OCI-LY1 (cell line): ENCODE measurements around the gene FAM72B.
"Not testable (repeated sequence)": the region's sequence is repeated elsewhere in the genome, so short reads cannot be mapped to it uniquely, and the experiment has no call there.

Experiments
- H2AFZ ChIP-seq: fragments of 200-600 bp; sonication (generic), shearing (Covaris generic); 2 replicates; pipeline ENCODE4 v1.6.0; 2014; ENCODE audit warnings: antibody characterized with exemption, mild to moderate bottlenecking, low read length
- H3F3A ChIP-seq: fragments of 200-600 bp; sonication (generic), shearing (Covaris generic); 2 replicates; pipeline ENCODE4 v1.6.0; 2014; ENCODE audit warnings: mild to moderate bottlenecking, antibody characterized with exemption, low read length, moderate library complexity; ENCODE audit not compliant: insufficient read depth
- H3K27ac ChIP-seq: fragments of 200-600 bp; sonication (generic); 2 replicates; pipeline ENCODE4 v1.5.1; 2014; ENCODE audit warnings: low read length, mixed run types, mild to moderate bottlenecking, low read depth; ENCODE audit not compliant: poor library complexity, severe bottlenecking
- H3K27me3 ChIP-seq: fragments of 200-600 bp; sonication (generic); 2 replicates; pipeline ENCODE4 v1.6.0; 2014; ENCODE audit warnings: antibody characterized with exemption, mild to moderate bottlenecking, low read length, moderate library complexity; ENCODE audit not compliant: insufficient read depth
- H3K36me3 ChIP-seq: fragments of 200-600 bp; sonication (generic); 2 replicates; pipeline ENCODE4 v1.6.1; 2014; ENCODE audit warnings: mild to moderate bottlenecking, antibody characterized with exemption, low read length, moderate library complexity, mixed read lengths; ENCODE audit not compliant: insufficient read depth
- H3K4me1 ChIP-seq: fragments of 200-600 bp; sonication (generic); 2 replicates; pipeline ENCODE4 v1.5.1; 2014; ENCODE audit warnings: mild to moderate bottlenecking, low read length, moderate library complexity; ENCODE audit not compliant: insufficient read depth, severe bottlenecking
- H3K4me2 ChIP-seq: fragments of 200-600 bp; sonication (generic), shearing (Covaris generic); 2 replicates; pipeline ENCODE4 v1.6.1; 2014; ENCODE audit warnings: low read length
- H3K4me3 ChIP-seq: fragments of 200-600 bp; sonication (generic); 2 replicates; pipeline ENCODE4 v1.5.1; 2014; ENCODE audit warnings: low read length, low read depth, mild to moderate bottlenecking, mixed read lengths; ENCODE audit not compliant: poor library complexity, severe bottlenecking
- H3K79me2 ChIP-seq: fragments of 200-600 bp; shearing (Covaris generic); 2 replicates; pipeline ENCODE4 v1.6.1; 2016; ENCODE audit warnings: mixed run types, low read length, mixed read lengths; ENCODE audit not compliant: insufficient read depth
- H3K9ac ChIP-seq: fragments of 200-600 bp; sonication (generic), shearing (Covaris generic); 2 replicates; pipeline ENCODE4 v1.6.1; 2014; ENCODE audit warnings: mild to moderate bottlenecking, low read length, mixed read lengths
- H3K9me2 ChIP-seq: fragments of 200-600 bp; sonication (generic), shearing (Covaris generic); 2 replicates; pipeline ENCODE4 v1.6.1; 2014; ENCODE audit warnings: low read depth, mild to moderate bottlenecking, low read length, mixed read lengths
- H3K9me3 ChIP-seq: fragments of 200-600 bp; shearing (Covaris generic); 2 replicates; pipeline ENCODE4 v1.6.1; 2014; ENCODE audit warnings: low read length, mixed read lengths
- H4K20me1 ChIP-seq: fragments of 200-600 bp; sonication (generic), shearing (Covaris generic); 2 replicates; pipeline ENCODE4 v1.6.0; 2016; ENCODE audit warnings: mild to moderate bottlenecking, low read length; ENCODE audit not compliant: insufficient read depth

The FAM72B gene

GRCh38 chr1:121187914-121188313, 3.8 kb upstream of the FAM72B start:
- not testable (repeated sequence) for H2AFZ ChIP-seq, H3K36me3 ChIP-seq, H3K4me1 ChIP-seq, H3K27me3 ChIP-seq, H3K27ac ChIP-seq, H3K79me2 ChIP-seq, H3K9me3 ChIP-seq, H4K20me1 ChIP-seq, H3K9ac ChIP-seq, H3F3A ChIP-seq, H3K9me2 ChIP-seq
- peak overlapping the region; percentile 36; the same call in 1 of the 2 replicates for H3K4me2 ChIP-seq
- H3K4me3 ChIP-seq, result peak overlapping the region; percentile 29

DNA sequence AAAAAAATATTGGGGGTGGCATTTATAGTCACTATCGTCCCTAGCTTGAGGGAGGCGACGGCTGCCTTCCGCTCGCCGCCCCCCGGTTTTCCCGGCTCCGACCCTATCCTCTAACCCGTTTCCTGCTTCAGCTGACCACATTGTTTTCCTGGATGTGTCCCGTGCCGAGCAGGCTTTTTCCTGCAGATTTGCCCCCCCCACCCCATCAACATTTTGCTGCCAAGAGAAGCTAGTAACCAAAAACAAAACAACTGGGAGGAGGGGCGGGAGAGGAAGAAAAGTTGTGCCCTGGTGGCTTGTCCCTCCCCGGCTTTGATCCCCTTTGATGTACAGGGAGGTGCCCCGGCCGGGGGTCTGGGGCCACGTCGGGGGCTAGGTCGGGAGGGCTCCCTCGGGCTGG, 2.1 kb upstream of the FAM72B start:
- not testable (repeated sequence) for H3K27me3 ChIP-seq, H3K4me3 ChIP-seq, H3K4me2 ChIP-seq, H3F3A ChIP-seq, H3K27ac ChIP-seq, H3K36me3 ChIP-seq, H3K9ac ChIP-seq, H2AFZ ChIP-seq, H3K4me1 ChIP-seq, H4K20me1 ChIP-seq, H3K79me2 ChIP-seq, H3K9me2 ChIP-seq, H3K9me3 ChIP-seq

- not testable (repeated sequence) for H3K9me2 ChIP-seq, H3K27me3 ChIP-seq, H3K4me1 ChIP-seq, H2AFZ ChIP-seq, H3K79me2 ChIP-seq, H3K4me2 ChIP-seq, H3K27ac ChIP-seq, H3F3A ChIP-seq, H4K20me1 ChIP-seq, H3K9ac ChIP-seq, H3K9me3 ChIP-seq, H3K36me3 ChIP-seq
- peak overlapping the region; percentile 50 for H3K4me3 ChIP-seq
Measured at GRCh38 chr1:121185140-121185708, 1.1 kb upstream of the FAM72B start.

DNA sequence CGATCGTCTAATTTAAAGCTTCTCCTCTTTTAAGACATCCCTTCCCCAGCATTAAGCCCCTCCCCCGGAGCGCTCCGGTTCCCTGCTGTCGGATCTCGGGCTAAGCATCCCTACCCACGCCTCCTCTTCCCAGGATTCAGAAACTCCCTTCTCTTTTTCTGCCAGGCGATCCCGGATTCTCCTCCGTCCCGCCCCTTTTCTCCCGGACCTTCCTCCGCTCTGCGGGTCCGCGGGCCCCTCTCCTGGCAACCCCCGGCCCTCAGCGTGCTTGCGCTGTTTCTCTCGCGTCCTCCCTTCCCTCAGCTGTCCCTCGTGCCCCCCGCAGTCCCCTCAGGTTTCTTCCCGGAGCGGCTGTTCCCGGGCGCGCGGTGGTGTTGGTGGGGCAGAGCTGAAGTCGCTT, 273 bp downstream of the FAM72B start:
- peak overlapping the region; percentile 68 for H3K4me3 ChIP-seq
- H3K9ac ChIP-seq, result peak overlapping the region; percentile 67; the same call in 1 of the 2 replicates
- not testable (repeated sequence) for H3K27me3 ChIP-seq, H3K9me2 ChIP-seq, H3K36me3 ChIP-seq, H3F3A ChIP-seq, H4K20me1 ChIP-seq, H2AFZ ChIP-seq, H3K79me2 ChIP-seq, H3K4me1 ChIP-seq, H3K9me3 ChIP-seq
- H3K4me2 ChIP-seq, result peak overlapping the region; percentile 57; the same call in 1 of the 2 replicates
- H3K27ac ChIP-seq, result peak overlapping the region; percentile 46

DNA sequence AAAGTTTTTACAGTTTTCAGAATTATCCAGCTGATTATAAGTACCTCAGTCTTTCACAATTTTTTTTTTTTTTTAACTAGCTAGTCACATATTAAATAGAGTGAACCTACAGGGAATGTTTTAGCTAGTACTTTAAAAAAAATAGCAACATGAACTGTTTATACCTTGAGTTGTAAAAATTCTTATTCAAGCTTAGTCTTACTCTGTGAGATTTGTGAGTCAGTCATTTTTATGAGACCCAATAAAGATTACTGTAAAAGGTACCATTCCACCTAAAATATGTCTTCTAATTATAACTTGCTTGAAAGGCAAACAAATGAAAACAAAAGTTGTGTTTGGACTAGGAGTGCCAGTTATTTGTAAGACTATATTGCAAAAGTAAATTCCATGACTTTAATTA, 5.9 kb downstream of the FAM72B start:
- H3K4me1 ChIP-seq, H3K27ac ChIP-seq, H3K79me2 ChIP-seq, H3K4me3 ChIP-seq, H2AFZ ChIP-seq, H3K36me3 ChIP-seq, H4K20me1 ChIP-seq, H3K9ac ChIP-seq, H3K4me2 ChIP-seq, H3K9me3 ChIP-seq, H3F3A ChIP-seq, H3K9me2 ChIP-seq, H3K27me3 ChIP-seq: not testable (repeated sequence)

GRCh38 chr1:121176649-121177048, 7.5 kb downstream of the FAM72B start:
- not testable (repeated sequence) for H3K27ac ChIP-seq, H4K20me1 ChIP-seq, H3K4me2 ChIP-seq, H3K4me3 ChIP-seq, H3K79me2 ChIP-seq, H2AFZ ChIP-seq, H3K9me3 ChIP-seq, H3K4me1 ChIP-seq, H3F3A ChIP-seq, H3K9me2 ChIP-seq, H3K27me3 ChIP-seq, H3K9ac ChIP-seq, H3K36me3 ChIP-seq

DNA sequence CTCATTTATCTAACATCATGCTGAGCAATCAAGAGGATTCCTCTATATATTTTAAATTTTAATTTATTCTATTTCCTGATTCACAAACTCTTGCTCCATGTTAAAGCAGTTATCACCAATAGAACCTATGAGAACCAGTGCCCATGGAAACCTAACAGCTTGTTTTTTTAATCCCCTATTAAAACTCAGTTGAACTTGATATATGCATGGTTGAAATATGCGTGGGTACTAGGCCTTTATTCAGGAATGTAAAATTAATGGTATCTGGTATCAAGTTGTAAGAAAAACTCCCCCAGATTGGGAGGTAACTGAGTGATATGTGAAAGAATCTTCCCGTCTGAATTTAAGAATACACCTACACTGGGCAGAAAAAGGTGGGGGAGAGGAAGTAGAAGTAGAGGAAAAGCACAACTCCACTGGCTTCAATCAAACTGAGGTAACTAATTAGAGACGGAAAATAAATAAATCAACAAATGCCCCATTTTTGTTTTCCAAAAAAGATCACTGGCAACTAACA, 15.9 kb downstream of the FAM72B start:
- H3K4me1 ChIP-seq, H3K36me3 ChIP-seq, H3K9me2 ChIP-seq, H3K27ac ChIP-seq, H4K20me1 ChIP-seq, H3K9me3 ChIP-seq, H3K27me3 ChIP-seq, H3K4me3 ChIP-seq, H3K4me2 ChIP-seq, H2AFZ ChIP-seq, H3K9ac ChIP-seq, H3F3A ChIP-seq, H3K79me2 ChIP-seq: not testable (repeated sequence)

DNA sequence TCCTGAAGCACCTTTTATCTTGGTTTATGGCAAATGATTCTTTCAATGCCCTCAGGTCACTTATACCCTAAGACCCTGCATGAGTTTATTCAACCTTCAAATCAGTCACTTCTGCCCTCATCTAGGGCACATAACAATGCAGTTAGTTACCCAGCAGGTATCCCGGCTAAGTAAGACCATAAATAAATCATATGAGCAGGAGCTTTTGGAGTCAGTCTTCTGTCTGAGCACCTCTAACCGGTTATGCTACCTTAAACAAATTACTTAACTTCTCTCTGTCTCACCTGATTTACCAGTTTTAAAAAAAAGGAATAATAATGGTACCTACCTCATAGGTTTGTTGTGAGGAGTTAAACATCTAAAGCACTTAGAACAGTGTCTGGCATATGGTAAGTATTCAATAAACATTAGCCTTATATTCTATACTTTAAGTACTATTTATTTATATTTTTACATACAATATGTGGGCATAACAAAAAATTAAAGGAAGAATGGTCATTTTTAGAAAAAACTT, 16.9 kb downstream of the FAM72B start:
- not testable (repeated sequence) for H3K9me3 ChIP-seq, H3K27ac ChIP-seq, H3K36me3 ChIP-seq, H3K4me2 ChIP-seq, H2AFZ ChIP-seq, H3K79me2 ChIP-seq, H4K20me1 ChIP-seq, H3K9ac ChIP-seq, H3K27me3 ChIP-seq, H3K4me3 ChIP-seq, H3K4me1 ChIP-seq, H3F3A ChIP-seq, H3K9me2 ChIP-seq
